GM21529 (cell line): ENCODE data around the gene UNC13B.

ENCODE experiments used
- ATAC-seq: cut with Tn5 transposase; IDR thresholded peaks from one replicate; pipeline ENCODE4 v1.9.1; 2021; ENCODE audit not compliant: unreplicated experiment

The UNC13B gene

GRCh38 chr9:35272989-35273388 lies 111.2 kb downstream of the UNC13B start:
- ATAC-seq: peak; percentile 48

- no peak for ATAC-seq
These were observed 111.8 kb downstream of the UNC13B start for GRCh38 chr9:35273591-35273990.

- no peak for ATAC-seq
These were observed 113.2 kb downstream of the UNC13B start for GRCh38 chr9:35274993-35275392.

GRCh38 chr9:35277171-35277520 lies 115.3 kb downstream of the UNC13B start:
- no peak for ATAC-seq

GRCh38 chr9:35277628-35278359 lies 116.0 kb downstream of the UNC13B start:
- no peak for ATAC-seq

GRCh38 chr9:35279946-35280345 lies 118.1 kb downstream of the UNC13B start:
- no peak for ATAC-seq

GRCh38 chr9:35280399-35280798 lies 118.6 kb downstream of the UNC13B start:
- ATAC-seq: no peak

- ATAC-seq: no peak
These were observed 123.9 kb downstream of the UNC13B start for GRCh38 chr9:35285731-35286130.

- ATAC-seq: no peak
These were observed 124.6 kb downstream of the UNC13B start for GRCh38 chr9:35286381-35286780.

GRCh38 chr9:35287987-35288632 lies 126.3 kb downstream of the UNC13B start:
- ATAC-seq: no peak

GRCh38 chr9:35288778-35289177 lies 127.0 kb downstream of the UNC13B start:
- ATAC-seq: no peak

- ATAC-seq: no peak
These were observed 131.7 kb downstream of the UNC13B start for GRCh38 chr9:35293376-35293964.

- ATAC-seq: no peak
These were observed 132.3 kb downstream of the UNC13B start for GRCh38 chr9:35294066-35294465.

GRCh38 chr9:35294556-35294955 lies 132.7 kb downstream of the UNC13B start:
- no peak for ATAC-seq

GRCh38 chr9:35295369-35296036 lies 133.7 kb downstream of the UNC13B start:
- no peak for ATAC-seq

- ATAC-seq: no peak
These were observed 141.8 kb downstream of the UNC13B start for GRCh38 chr9:35303567-35303966.

GRCh38 chr9:35306283-35306682 lies 144.5 kb downstream of the UNC13B start:
- ATAC-seq: no peak

- no peak for ATAC-seq
These were observed 146.5 kb downstream of the UNC13B start for GRCh38 chr9:35308316-35308715.

GRCh38 chr9:35311891-35312639 lies 150.3 kb downstream of the UNC13B start:
- no peak for ATAC-seq

- ATAC-seq: no peak
These were observed 151.7 kb downstream of the UNC13B start for GRCh38 chr9:35313460-35313859.

- no peak for ATAC-seq
These were observed 152.1 kb downstream of the UNC13B start for GRCh38 chr9:35313916-35314315.
